GM12872 (cell line): Measurements from ENCODE around the gene AHNAK.

Experiments used
- CTCF ChIP-seq: IDR thresholded peaks from 3 replicates; pipeline ENCODE4 v1.5.1; 2011; ENCODE audit warnings: low read depth, mild to moderate bottlenecking, low read length, moderate library complexity; ENCODE audit not compliant: insufficient read depth

Gene AHNAK

GRCh38 chr11:62383822-62384221 is 162.8 kb downstream of the AHNAK start:
- no peak for TF ChIP-seq CTCF
